Spleen (tissue), 11 donors: ENCODE measurements around the gene FANCF. TPM values are rescaled to one million over a fixed set of nuclear protein-coding genes. Genes with fewer than 3 reads are reported as not detected.

ENCODE experiments used
- DNase-seq: peaks from one replicate; pipeline ENCODE4 v3.0.0-alpha.2; 2020
- H3K27ac ChIP-seq, 8 donors: fragments of 200-600 bp; sonication (generic) in 7 of 8; 1 replicate in 4 of 8; 2 replicates in 4 of 8; pipeline versions ENCODE4 v1.5.0 to v1.8.0; 2016 to 2021; ENCODE audit warnings: inconsistent platforms in 4 of 8, mild to moderate bottlenecking in 4 of 8, moderate library complexity in 1 of 8
- H3K27me3 ChIP-seq, 7 donors: fragments of 200-600 bp; sonication (generic) in 6 of 7; replicated peaks in 1 of 7; 1 replicate in 4 of 7; 2 replicates in 3 of 7; pipeline versions ENCODE4 v1.5.0 to v1.8.0; 2016 to 2021; ENCODE audit warnings: inconsistent platforms in 3 of 7, mild to moderate bottlenecking in 1 of 7
- H3K36me3 ChIP-seq, 6 donors: fragments of 200-600 bp; sonication (generic) in 5 of 6; 1 replicate in 4 of 6; 2 replicates in 2 of 6; pipeline versions ENCODE4 v1.5.0 to v1.8.0; 2016 to 2021; ENCODE audit warnings: inconsistent platforms in 2 of 6
- H3K4me1 ChIP-seq, 6 donors: fragments of 200-600 bp; sonication (generic) in 5 of 6; 1 replicate in 3 of 6; 2 replicates in 3 of 6; pipeline versions ENCODE4 v1.5.0 to v1.8.0; 2016 to 2021; ENCODE audit warnings: inconsistent platforms in 3 of 6
- H3K4me3 ChIP-seq, 8 donors: fragments of 200-600 bp; sonication (generic) in 7 of 8; 1 replicate in 4 of 8; 2 replicates in 4 of 8; pipeline versions ENCODE4 v1.5.0 to v1.8.0; 2016 to 2021; ENCODE audit warnings: inconsistent platforms in 4 of 8, mild to moderate bottlenecking in 4 of 8, moderate library complexity in 2 of 8
- H3K9me3 ChIP-seq, 8 donors: fragments of 200-600 bp; sonication (generic) in 7 of 8; 1 replicate in 4 of 8; 2 replicates in 4 of 8; pipeline versions ENCODE4 v1.5.0 to v1.8.0; 2016 to 2021; ENCODE audit warnings: inconsistent platforms in 4 of 8
- POLR2A ChIP-seq, 3 donors: fragments of 450-650 bp; IDR thresholded peaks; one replicate each; pipeline ENCODE4 v1.5.1; 2017; ENCODE audit warnings: antibody characterized with exemption in 3 of 3, mild to moderate bottlenecking in 1 of 3
- POLR2AphosphoS5 ChIP-seq, 3 donors: sonication (generic); formaldehyde crosslinking; IDR thresholded peaks; one replicate each; pipeline ENCODE4 v1.5.1; 2017; ENCODE audit warnings: antibody characterized with exemption in 3 of 3
- WGBS, 5 donors: extraction: QIAGEN DNeasy Blood & Tissue Kit in 3 of 5; methylation state at CpG; one replicate each; pipeline versions ENCODE4 v1.1.5 to v1.1.7; 2013 to 2018; 5-methylcytosine and 5-hydroxymethylcytosine counted together
- intact Hi-C: fragments of 100-400 bp; cut with DNase I; formaldehyde crosslinking; loops from one replicate; pipeline ENCODE4 v1.15.0; 2023; ENCODE audit warnings: low total_unique reads
- polyA plus RNA-seq, 3 donors: library from polyadenylated mRNA; stranded (reverse); fragments of 200-250 nt; gene quantifications; one replicate each; pipeline ENCODE4 v1.2.1, GENCODE V29; 2013
- total RNA-seq, 7 donors: library from RNA; depleted of rRNA in 3 of 7; stranded (reverse); fragments of >200 nt in 3 of 7; fragmentation: NEBNext Ultra II Directional in 4 of 7; extraction: Animal tissue kit (Norgen Biotek cat#: 25700) in 4 of 7; gene quantifications; one replicate each; pipeline versions ENCODE4 v1.1.0 to v1.2.1, GENCODE V29; 2016 to 2021
- TF ChIP-seq, protein P1 (sequence below), 11 experiments: fragments of 200-600 bp in 7 of 11; fragments of 450-650 bp in 4 of 11; sonication (generic) in 4 of 11; IDR thresholded peaks in 8 of 11; conservative IDR thresholded peaks in 3 of 11; 1 replicate in 7 of 11; 2 replicates in 4 of 11; pipeline versions ENCODE4 v1.4.0 to v1.8.0; 2016 to 2021; ENCODE audit warnings: antibody characterized with exemption in 11 of 11, inconsistent platforms in 4 of 11, mild to moderate bottlenecking in 1 of 11
- donor health status: healthy with polysubstance abuse.
- donor health status: DM: no; HTN: no; CAD: no; lungs with moderate emphysema.
- donor health status: DM: no; HTN: no; CAD: no.
- donor health status: Bipolar disorder and iron deficiency.
- donor health status: healthy.
- donor health status: DM: no; HTN: no; CAD: no.
- donor health status: DM: yes; HTN: yes; CAD: no.

The FANCF gene
- total and polyA plus RNA-seq, 10 donors = 12.2 to 15.7 (median 13.3) TPM

DNA sequence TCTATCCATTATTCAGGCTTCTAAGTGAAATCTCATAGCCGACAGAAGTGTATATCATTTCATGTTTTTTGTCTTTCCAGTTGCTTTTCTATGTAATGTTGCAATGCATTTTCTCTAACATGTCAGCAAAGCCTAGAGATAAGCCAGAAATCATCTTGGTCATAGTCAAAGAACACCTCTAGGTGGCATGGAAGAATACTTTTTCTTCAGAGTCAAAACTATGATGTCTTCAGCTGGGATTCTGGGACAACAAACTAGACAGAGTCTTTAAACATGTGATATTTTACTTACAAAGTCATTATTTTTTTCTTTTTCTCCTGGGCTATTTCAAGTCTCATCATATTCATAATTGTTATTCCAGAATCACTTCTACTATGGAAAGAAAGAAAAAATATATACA is 45.2 kb upstream of the FANCF start:
- no peaks in the 10 kb centered on the region for H3K36me3 ChIP-seq
- no peak overlapping the region for H3K4me3 ChIP-seq
- peaks cover 3 to 14% (median 9%) of the 10 kb centered on the region in 6 donors for H3K4me1 ChIP-seq
- TF ChIP-seq POLR2A (IDR thresholded peaks at IDR 0.05) = no peak
- no peak for TF ChIP-seq POLR2AphosphoS5 (IDR thresholded peaks at IDR 0.05)
- TF ChIP-seq, protein P1, sequence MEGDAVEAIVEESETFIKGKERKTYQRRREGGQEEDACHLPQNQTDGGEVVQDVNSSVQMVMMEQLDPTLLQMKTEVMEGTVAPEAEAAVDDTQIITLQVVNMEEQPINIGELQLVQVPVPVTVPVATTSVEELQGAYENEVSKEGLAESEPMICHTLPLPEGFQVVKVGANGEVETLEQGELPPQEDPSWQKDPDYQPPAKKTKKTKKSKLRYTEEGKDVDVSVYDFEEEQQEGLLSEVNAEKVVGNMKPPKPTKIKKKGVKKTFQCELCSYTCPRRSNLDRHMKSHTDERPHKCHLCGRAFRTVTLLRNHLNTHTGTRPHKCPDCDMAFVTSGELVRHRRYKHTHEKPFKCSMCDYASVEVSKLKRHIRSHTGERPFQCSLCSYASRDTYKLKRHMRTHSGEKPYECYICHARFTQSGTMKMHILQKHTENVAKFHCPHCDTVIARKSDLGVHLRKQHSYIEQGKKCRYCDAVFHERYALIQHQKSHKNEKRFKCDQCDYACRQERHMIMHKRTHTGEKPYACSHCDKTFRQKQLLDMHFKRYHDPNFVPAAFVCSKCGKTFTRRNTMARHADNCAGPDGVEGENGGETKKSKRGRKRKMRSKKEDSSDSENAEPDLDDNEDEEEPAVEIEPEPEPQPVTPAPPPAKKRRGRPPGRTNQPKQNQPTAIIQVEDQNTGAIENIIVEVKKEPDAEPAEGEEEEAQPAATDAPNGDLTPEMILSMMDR (IDR thresholded peaks at IDR 0.05 in 8 of 11, conservative IDR thresholded peaks at IDR 0.05 in 3 of 11) = no peak
- intact Hi-C loops = no loop called here
- H3K27me3 ChIP-seq = peaks cover 0 to 37% (median 16%) of the 10 kb centered on the region in 7 donors
- H3K27ac ChIP-seq = no peak overlapping the region
- 60 to 83% (median 70%) methylated on average over 1 of the region's 1 CpG for WGBS, 5 donors
- H3K9me3 ChIP-seq = no peaks in the 10 kb centered on the region
- DNase-seq = no peak

DNA sequence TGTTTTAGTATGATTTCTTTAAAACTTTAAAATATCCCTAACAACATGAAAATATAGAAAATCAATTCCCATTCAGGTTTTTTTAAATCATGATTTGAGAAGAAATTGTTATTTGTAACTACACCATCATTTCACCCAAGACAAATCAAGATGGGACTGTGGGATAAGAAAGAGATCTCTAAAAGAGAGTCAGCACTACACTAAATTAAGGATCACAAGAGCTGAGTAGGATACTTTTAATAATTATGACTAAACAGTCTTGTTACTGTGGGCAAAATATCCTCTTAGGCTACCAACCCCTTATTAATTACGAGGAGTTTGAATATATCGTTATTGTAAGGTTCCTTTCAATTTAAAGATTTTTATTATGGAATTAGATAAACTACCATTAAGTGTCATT is 43.7 kb upstream of the FANCF start:
- no peak for DNase-seq
- no peaks in the 10 kb centered on the region for H3K9me3 ChIP-seq
- H3K27ac ChIP-seq = no peak overlapping the region
- H3K4me1 ChIP-seq = peaks cover 3 to 17% (median 9%) of the 10 kb centered on the region in 6 donors
- H3K36me3 ChIP-seq = no peaks in the 10 kb centered on the region
- TF ChIP-seq, protein P1 (IDR thresholded peaks at IDR 0.05 in 8 of 11, conservative IDR thresholded peaks at IDR 0.05 in 3 of 11) = no peak
- TF ChIP-seq POLR2AphosphoS5 (IDR thresholded peaks at IDR 0.05) (no peak), POLR2A (IDR thresholded peaks at IDR 0.05) (no peak)
- intact Hi-C loops = no loop called here
- 85 to 95% (median 90%) methylated on average over 2 of the region's 2 CpGs for WGBS, 5 donors
- peaks cover 0 to 52% (median 23%) of the 10 kb centered on the region in 7 donors for H3K27me3 ChIP-seq
- H3K4me3 ChIP-seq = no peak overlapping the region

DNA sequence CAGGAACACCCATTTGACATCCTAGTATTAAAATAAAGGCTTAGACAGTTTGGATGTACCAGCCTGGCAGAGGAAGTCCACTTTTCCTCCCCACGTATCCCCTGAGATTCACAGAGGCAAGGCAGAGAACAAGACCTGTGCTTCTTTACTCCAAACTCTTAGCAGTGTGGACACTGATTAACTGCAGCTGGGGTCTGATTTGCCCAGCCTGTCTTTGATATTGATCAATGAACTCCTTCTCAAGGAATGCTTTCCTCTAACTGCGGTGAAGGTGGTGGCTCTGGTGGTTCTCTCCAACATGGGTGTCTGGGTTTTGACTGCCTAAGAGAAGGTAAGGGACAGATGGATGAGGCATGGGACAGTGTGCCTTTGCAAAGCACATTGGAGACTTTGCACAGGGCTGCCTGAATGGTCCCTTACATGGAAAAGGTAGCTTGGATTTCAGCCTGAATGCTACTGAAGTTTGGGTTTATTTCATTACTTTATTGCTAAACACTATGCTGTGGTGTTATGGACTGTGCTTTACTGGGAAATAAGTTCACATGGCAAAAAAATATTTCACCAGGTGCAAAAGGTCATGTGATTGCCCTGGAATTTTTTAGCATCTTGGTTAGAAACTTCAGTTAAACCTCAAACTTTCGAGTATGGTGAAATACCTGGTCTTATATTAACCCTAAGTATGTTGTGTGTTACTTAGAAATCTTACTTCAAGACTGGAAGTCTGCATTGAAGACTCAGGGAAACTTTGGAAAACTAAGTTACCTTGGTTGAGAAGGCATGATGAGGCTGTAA is 42.6 kb upstream of the FANCF start:
- H3K36me3 ChIP-seq = no peaks in the 10 kb centered on the region
- no peaks in the 10 kb centered on the region for H3K9me3 ChIP-seq
- H3K27me3 ChIP-seq = peaks cover 0 to 54% (median 23%) of the 10 kb centered on the region in 7 donors
- H3K27ac ChIP-seq = no peak overlapping the region
- no peak overlapping the region for H3K4me3 ChIP-seq
- intact Hi-C loops = no loop called here
- no peak for DNase-seq
- TF ChIP-seq, protein P1 (IDR thresholded peaks at IDR 0.05 in 8 of 11, conservative IDR thresholded peaks at IDR 0.05 in 3 of 11) = no peak
- TF ChIP-seq POLR2AphosphoS5 (IDR thresholded peaks at IDR 0.05) (no peak), POLR2A (IDR thresholded peaks at IDR 0.05) (no peak)
- 47 to 56% (median 49%) methylated on average over 3 of the region's 3 CpGs for WGBS, 5 donors
- peaks cover 3 to 17% (median 9%) of the 10 kb centered on the region in 6 donors for H3K4me1 ChIP-seq

DNA sequence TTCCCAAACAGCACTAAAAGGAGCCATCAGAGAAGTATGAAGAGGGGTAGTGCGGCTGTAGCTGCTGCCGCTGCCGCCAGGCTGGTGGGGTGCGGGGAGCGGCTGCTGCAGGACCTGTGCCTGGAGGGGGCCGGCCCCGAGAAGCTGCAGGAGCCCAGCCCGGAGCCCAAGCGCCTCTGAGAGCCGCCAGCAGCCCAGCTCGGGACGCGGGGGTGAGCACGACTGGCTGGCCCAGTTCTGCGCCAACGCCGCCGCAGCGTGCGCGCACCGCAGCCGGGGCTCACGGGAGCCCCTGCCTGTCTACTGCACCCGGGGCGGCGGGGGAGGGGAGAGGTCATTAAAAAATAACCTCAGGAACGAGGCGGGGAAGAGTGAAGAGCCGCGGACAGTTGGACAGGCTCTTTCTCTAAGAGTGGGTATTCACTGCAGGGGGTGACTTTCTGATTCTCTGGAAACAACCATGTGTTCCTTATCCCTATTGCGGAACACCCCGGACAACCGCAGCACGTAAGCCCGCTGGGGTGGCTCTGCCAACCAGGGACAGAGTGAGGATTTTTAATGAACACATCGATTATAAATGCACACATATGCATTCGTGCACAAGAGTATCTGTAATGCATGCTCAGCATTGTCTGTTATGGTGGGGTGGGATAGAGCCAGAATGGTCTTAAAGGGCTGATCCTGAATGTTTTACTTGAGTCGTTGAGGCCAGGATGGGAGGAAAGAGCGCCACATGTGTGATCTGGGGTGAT is 41.2 kb upstream of the FANCF start:
- whole genome bisulfite sequencing, 5 donors = 3 to 10% (median 6%) methylated on average over 38 to 40 of the region's 40 CpGs
- TF ChIP-seq, protein P1 (IDR thresholded peaks at IDR 0.05 in 8 of 11, conservative IDR thresholded peaks at IDR 0.05 in 3 of 11) = no peak
- TF ChIP-seq POLR2AphosphoS5 (IDR thresholded peaks at IDR 0.05) (peak in 1 of 3 donors; percentile 29), POLR2A (IDR thresholded peaks at IDR 0.05) (no peak)
- Histone ChIP-seq H3K36me3 (no peaks in the 10 kb centered on the region), H3K9me3 (no peaks in the 10 kb centered on the region), H3K4me3 (peak overlapping the region in 7 of 8 donors; percentile 8 to 63 (median 31)), H3K27me3 (peaks cover 0 to 54% (median 23%) of the 10 kb centered on the region in 7 donors), H3K4me1 (peaks cover 3 to 17% (median 9%) of the 10 kb centered on the region in 6 donors), H3K27ac (peak overlapping the region in 1 of 8 donors; percentile 8)
- DNase-seq = peak; percentile 75
- intact Hi-C loops = no loop called here
